GM23338 (cell line): ENCODE results near the gene KCNE1.

Experiments
- CREB1 ChIP-seq: fragments of 250-450 bp; sonication (Bioruptor Pico); IDR thresholded peaks from 2 replicates; pipeline ENCODE4 v1.5.0; 2020; ENCODE audit warnings: low read depth, mild to moderate bottlenecking, moderate library complexity
- CTCF ChIP-seq, 2 experiments: fragments of 200-600 bp in 1 of 2; sonication (generic) in 1 of 2; conservative IDR thresholded peaks; 2 replicates each; pipeline versions ENCODE4 v1.5.1 to v1.6.1; 2016 to 2017; ENCODE audit warnings: antibody characterized with exemption in 2 of 2, low read depth in 2 of 2, mild to moderate bottlenecking in 2 of 2, moderate library complexity in 1 of 2
- ETS1 ChIP-seq: IDR thresholded peaks from 2 replicates; pipeline ENCODE4 v1.6.1; 2016; ENCODE audit warnings: antibody characterized with exemption
- EZH2 ChIP-seq: fragments of 200-600 bp; sonication (generic); IDR thresholded peaks from one replicate; pipeline ENCODE4 v1.8.0; 2017; ENCODE audit warnings: antibody characterized with exemption, mild to moderate bottlenecking, low read depth; ENCODE audit not compliant: unreplicated experiment
- EZH2phosphoT487 ChIP-seq: fragments of 200-600 bp; sonication (generic); IDR thresholded peaks from one replicate; pipeline ENCODE4 v1.8.1; 2018; ENCODE audit warnings: antibody characterized with exemption; ENCODE audit not compliant: unreplicated experiment
- JUNB ChIP-seq: IDR thresholded peaks from one replicate; pipeline ENCODE4 v1.6.1; 2016; ENCODE audit warnings: antibody characterized with exemption; ENCODE audit not compliant: unreplicated experiment
- NANOG ChIP-seq: IDR thresholded peaks from 2 replicates; pipeline ENCODE4 v1.6.1; 2016; ENCODE audit warnings: antibody characterized with exemption, borderline replicate concordance
- POLR2AphosphoS5 ChIP-seq: IDR thresholded peaks from 2 replicates; pipeline ENCODE4 v1.6.1; 2016; ENCODE audit warnings: antibody characterized with exemption, low read depth
- REST ChIP-seq: IDR thresholded peaks from one replicate; pipeline ENCODE4 v1.6.1; 2018; ENCODE audit warnings: antibody characterized with exemption; ENCODE audit not compliant: unreplicated experiment
- STAT1 ChIP-seq: IDR thresholded peaks from one replicate; pipeline ENCODE4 v1.6.1; 2016; ENCODE audit warnings: antibody characterized with exemption; ENCODE audit not compliant: unreplicated experiment
- ZNF114 ChIP-seq: fragments of 250-450 bp; sonication (Bioruptor Pico); IDR thresholded peaks from 2 replicates; pipeline ENCODE4 v1.5.0; 2020; ENCODE audit warnings: mild to moderate bottlenecking, moderate library complexity
- ZNF331 ChIP-seq: fragments of 250-450 bp; sonication (Bioruptor Pico); IDR thresholded peaks from 2 replicates; pipeline ENCODE4 v1.5.0; 2020; ENCODE audit warnings: low read depth, mild to moderate bottlenecking, moderate library complexity

GRCh38 chr21:34559089-34559631 lies 47.1 kb upstream of the KCNE1 start:
- TF ChIP-seq REST (no peak), CTCF (conservative IDR thresholded peaks at IDR 0.05; ENCODE audit: low read depth in 2 of 2) (no peak), EZH2 (no peak), JUNB (no peak), CREB1 (CRISPR knock-in tag) (no peak), POLR2AphosphoS5 (no peak), ZNF114 (no peak), EZH2phosphoT487 (no peak), STAT1 (no peak), ETS1 (no peak), ZNF331 (CRISPR knock-in tag) (no peak), NANOG (no peak)
